Osteoblast (primary cell): ENCODE results near the gene EPB41L5. TPM values are rescaled to one million over a fixed set of nuclear protein-coding genes. Genes with fewer than 3 reads are reported as not detected.

Experiments used
- DNase-seq: peaks from one replicate; pipeline ENCODE4 v3.0.0; 2011; ENCODE audit warnings: low spot score, mixed read lengths; ENCODE audit not compliant: insufficient read length; ENCODE audit errors: missing footprints
- H2AFZ ChIP-seq: 2 replicates; pipeline ENCODE4 v1.6.0; 2011; ENCODE audit warnings: mild to moderate bottlenecking, low read length
- H3K27ac ChIP-seq: 2 replicates; pipeline ENCODE4 v1.5.1; 2011; ENCODE audit warnings: mild to moderate bottlenecking, low read depth, low read length, moderate library complexity
- H3K27me3 ChIP-seq: 2 replicates; pipeline ENCODE4 v1.6.0; 2012; ENCODE audit warnings: mild to moderate bottlenecking, control low read depth, inconsistent platforms, low read length, moderate library complexity; ENCODE audit not compliant: insufficient read depth
- H3K36me3 ChIP-seq: 2 replicates; pipeline ENCODE4 v1.5.1; 2011; ENCODE audit warnings: mild to moderate bottlenecking, low read length, control low read depth, moderate library complexity; ENCODE audit not compliant: insufficient read depth
- H3K4me1 ChIP-seq: 2 replicates; pipeline ENCODE4 v1.5.1; 2011; ENCODE audit warnings: mild to moderate bottlenecking, low read length, control low read depth, moderate library complexity; ENCODE audit not compliant: insufficient read depth
- H3K4me2 ChIP-seq: 2 replicates; pipeline ENCODE4 v1.6.0; 2011; ENCODE audit warnings: mild to moderate bottlenecking, low read length; ENCODE audit not compliant: insufficient read depth
- H3K4me3 ChIP-seq: fragments of 200-600 bp; sonication (generic); 3 replicates; pipeline ENCODE4 v1.5.1; 2012; ENCODE audit warnings: mild to moderate bottlenecking, low read length, inconsistent platforms; ENCODE audit not compliant: insufficient read depth
- H3K79me2 ChIP-seq: 2 replicates; pipeline ENCODE4 v1.6.0; 2012; ENCODE audit warnings: mild to moderate bottlenecking, low read length, control low read depth, inconsistent platforms; ENCODE audit not compliant: insufficient read depth
- H3K9me3 ChIP-seq: 2 replicates; pipeline ENCODE4 v1.5.1; 2011; ENCODE audit warnings: low read depth, low read length, control low read depth
- H4K20me1 ChIP-seq: 2 replicates; pipeline ENCODE4 v1.6.0; 2012; ENCODE audit warnings: mild to moderate bottlenecking, low read length, control low read depth; ENCODE audit not compliant: insufficient read depth
- CTCF ChIP-seq: IDR thresholded peaks from 2 replicates; pipeline ENCODE4 v1.5.1; 2011; ENCODE audit warnings: mild to moderate bottlenecking, low read depth, low read length, moderate library complexity; ENCODE audit errors: extremely low read depth
- total RNA-seq: library from RNA; depleted of rRNA; stranded (reverse); fragments of >200 nt; gene quantifications from 2 replicates; pipeline ENCODE4 v1.2.3, GENCODE V29; 2012

Gene EPB41L5
- total RNA-seq, 1 donor: 9.4 TPM

- peak; percentile 27 for DNase-seq
- H3K27me3 ChIP-seq: no peaks in the 10 kb centered on the region
- peaks cover 19% of the 10 kb centered on the region for H3K79me2 ChIP-seq
- H3K9me3 ChIP-seq: no peaks in the 10 kb centered on the region
- peaks cover 22% of the 10 kb centered on the region for H3K4me1 ChIP-seq
- no peak overlapping the region for H3K27ac ChIP-seq
- no peak overlapping the region for H2AFZ ChIP-seq
- H3K36me3 ChIP-seq: no peaks in the 10 kb centered on the region
- TF ChIP-seq CTCF: no peak
- no peak overlapping the region for H3K4me2 ChIP-seq
- H3K4me3 ChIP-seq: no peak overlapping the region
- peaks cover 2% of the 10 kb centered on the region for H4K20me1 ChIP-seq
These were observed 212.1 kb downstream of the EPB41L5 start for GRCh38 chr2:120224735-120225548.

GRCh38 chr2:120225549-120226065 is 212.7 kb downstream of the EPB41L5 start:
- DNase-seq: no peak
- peaks cover 22% of the 10 kb centered on the region for H3K4me1 ChIP-seq
- no peaks in the 10 kb centered on the region for H3K9me3 ChIP-seq
- H4K20me1 ChIP-seq: no peaks in the 10 kb centered on the region
- no peak overlapping the region for H2AFZ ChIP-seq
- TF ChIP-seq CTCF: no peak
- peaks cover 19% of the 10 kb centered on the region for H3K79me2 ChIP-seq
- no peak overlapping the region for H3K4me2 ChIP-seq
- H3K36me3 ChIP-seq: no peaks in the 10 kb centered on the region
- H3K27ac ChIP-seq: no peak overlapping the region
- no peaks in the 10 kb centered on the region for H3K27me3 ChIP-seq
- no peak overlapping the region for H3K4me3 ChIP-seq

- peaks cover 17% of the 10 kb centered on the region for H3K4me1 ChIP-seq
- no peak overlapping the region for H2AFZ ChIP-seq
- no peak overlapping the region for H3K4me3 ChIP-seq
- H3K27ac ChIP-seq: no peak overlapping the region
- no peaks in the 10 kb centered on the region for H4K20me1 ChIP-seq
- TF ChIP-seq CTCF: no peak
- no peaks in the 10 kb centered on the region for H3K36me3 ChIP-seq
- H3K9me3 ChIP-seq: no peaks in the 10 kb centered on the region
- H3K27me3 ChIP-seq: no peaks in the 10 kb centered on the region
- H3K79me2 ChIP-seq: peaks cover 14% of the 10 kb centered on the region
- no peak overlapping the region for H3K4me2 ChIP-seq
- no peak for DNase-seq
These were observed 213.4 kb downstream of the EPB41L5 start for GRCh38 chr2:120226316-120226715.

- Histone ChIP-seq H3K9me3 (no peaks in the 10 kb centered on the region), H3K36me3 (no peaks in the 10 kb centered on the region), H2AFZ (no peak overlapping the region), H3K27me3 (no peaks in the 10 kb centered on the region), H3K27ac (no peak overlapping the region), H3K4me1 (peaks cover 12% of the 10 kb centered on the region), H4K20me1 (no peaks in the 10 kb centered on the region), H3K4me2 (no peak overlapping the region), H3K79me2 (peaks cover 6% of the 10 kb centered on the region), H3K4me3 (no peak overlapping the region)
- no peak for DNase-seq
- no peak for TF ChIP-seq CTCF
These were observed 214.5 kb downstream of the EPB41L5 start for GRCh38 chr2:120227111-120227991.
